Measurements from ENCODE around the gene MEF2C. TPM values are rescaled to one million over a fixed set of nuclear protein-coding genes. Genes with fewer than 3 reads are reported as not detected.

MEF2C gene
- polyA plus RNA-seq, 1 donor (not counting 4 experiments of a cell fraction or from before 2014, with no cell fraction given), result 0.10 TPM

DNA sequence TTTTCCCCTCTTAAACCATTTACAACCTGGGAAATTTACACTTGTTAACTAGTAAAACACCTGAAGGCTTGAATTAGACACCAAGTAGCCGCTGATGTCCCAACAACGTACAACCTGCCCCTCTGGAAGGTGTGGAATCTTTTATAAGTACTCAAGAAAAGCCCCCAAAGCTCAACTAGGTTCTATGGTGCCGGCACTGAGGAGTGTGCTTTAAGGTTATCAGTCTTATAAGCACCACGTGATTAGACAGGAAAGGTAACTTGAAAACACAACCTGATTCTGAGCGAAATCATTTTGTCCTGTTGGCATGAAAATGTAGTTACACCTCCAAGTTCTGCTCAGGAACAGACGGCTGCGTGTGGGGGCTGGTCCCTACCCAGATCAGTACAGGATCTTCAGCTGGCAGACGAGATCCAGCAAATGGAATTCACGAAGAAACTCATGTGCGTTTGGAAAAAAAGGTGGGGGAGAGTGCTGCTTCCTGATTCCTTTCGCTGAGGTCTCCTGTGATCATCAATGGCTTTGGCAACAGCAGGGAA lies 195.5 kb downstream of the MEF2C start:
- DNase-seq (ENCODE audit: low read depth, low spot score) (no peak), FAIRE-seq (peak; percentile 41)
- H3K27me3 ChIP-seq (ENCODE audit: control insufficient read depth, extremely low read depth, insufficient read depth, low read length), result peaks cover 99% of the 10 kb centered on the region
- no peaks in the 10 kb centered on the region for H4K20me1 ChIP-seq (ENCODE audit: control insufficient read depth, extremely low read depth, insufficient read depth, low read length)
- H3K4me2 ChIP-seq (ENCODE audit: control insufficient read depth, extremely low read depth, insufficient read depth, low read depth, low read length), result no peak overlapping the region
- H3K27ac ChIP-seq (ENCODE audit: control insufficient read depth, insufficient read depth, low read length), result no peak overlapping the region
- H3K9me1 ChIP-seq (ENCODE audit: control insufficient read depth, extremely low read depth, insufficient read depth, low read length), result no peaks in the 10 kb centered on the region
- dilution Hi-C loops (cut with MboI; ENCODE audit: extremely low pct_ligation_motif_present, low sequenced_read_pairs), result no loop called here
- no peaks in the 10 kb centered on the region for H3K79me2 ChIP-seq (ENCODE audit: control insufficient read depth, insufficient read depth, low read length)
- peak; percentile 50 for TF ChIP-seq EZH2 (IDR thresholded peaks at IDR 0.05; ENCODE audit: low read length)
- TF ChIP-seq, protein P1, sequence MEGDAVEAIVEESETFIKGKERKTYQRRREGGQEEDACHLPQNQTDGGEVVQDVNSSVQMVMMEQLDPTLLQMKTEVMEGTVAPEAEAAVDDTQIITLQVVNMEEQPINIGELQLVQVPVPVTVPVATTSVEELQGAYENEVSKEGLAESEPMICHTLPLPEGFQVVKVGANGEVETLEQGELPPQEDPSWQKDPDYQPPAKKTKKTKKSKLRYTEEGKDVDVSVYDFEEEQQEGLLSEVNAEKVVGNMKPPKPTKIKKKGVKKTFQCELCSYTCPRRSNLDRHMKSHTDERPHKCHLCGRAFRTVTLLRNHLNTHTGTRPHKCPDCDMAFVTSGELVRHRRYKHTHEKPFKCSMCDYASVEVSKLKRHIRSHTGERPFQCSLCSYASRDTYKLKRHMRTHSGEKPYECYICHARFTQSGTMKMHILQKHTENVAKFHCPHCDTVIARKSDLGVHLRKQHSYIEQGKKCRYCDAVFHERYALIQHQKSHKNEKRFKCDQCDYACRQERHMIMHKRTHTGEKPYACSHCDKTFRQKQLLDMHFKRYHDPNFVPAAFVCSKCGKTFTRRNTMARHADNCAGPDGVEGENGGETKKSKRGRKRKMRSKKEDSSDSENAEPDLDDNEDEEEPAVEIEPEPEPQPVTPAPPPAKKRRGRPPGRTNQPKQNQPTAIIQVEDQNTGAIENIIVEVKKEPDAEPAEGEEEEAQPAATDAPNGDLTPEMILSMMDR (optimal IDR thresholded peaks at IDR 0.05 in 1 of 3, IDR thresholded peaks at IDR 0.05 in 1 of 3, conservative IDR thresholded peaks at IDR 0.05 in 1 of 3; ENCODE audit: extremely low read depth in 1 of 3, insufficient read depth in 2 of 3, low read length in 3 of 3), result no peak
- H3K9ac ChIP-seq (ENCODE audit: control insufficient read depth, extremely low read depth, insufficient read depth, low read length), result no peak overlapping the region
- H3K9me3 ChIP-seq (ENCODE audit: control insufficient read depth, low read depth, low read length), result no peaks in the 10 kb centered on the region
- no peak overlapping the region for H3K4me3 ChIP-seq (ENCODE audit: control insufficient read depth in 2 of 3, extremely low read depth in 1 of 3, insufficient read depth in 2 of 3, low read depth in 1 of 3, low read length in 3 of 3)
- H3K4me1 ChIP-seq (ENCODE audit: control insufficient read depth, extremely low read depth, insufficient read depth, low read length), result peaks cover 8% of the 10 kb centered on the region
- no peak overlapping the region for H2AFZ ChIP-seq (ENCODE audit: control insufficient read depth, low read length)
- H3K36me3 ChIP-seq (ENCODE audit: control insufficient read depth in 2 of 2, extremely low read depth in 1 of 2, insufficient read depth in 2 of 2, low read length in 2 of 2), result no peaks in the 10 kb centered on the region

DNA sequence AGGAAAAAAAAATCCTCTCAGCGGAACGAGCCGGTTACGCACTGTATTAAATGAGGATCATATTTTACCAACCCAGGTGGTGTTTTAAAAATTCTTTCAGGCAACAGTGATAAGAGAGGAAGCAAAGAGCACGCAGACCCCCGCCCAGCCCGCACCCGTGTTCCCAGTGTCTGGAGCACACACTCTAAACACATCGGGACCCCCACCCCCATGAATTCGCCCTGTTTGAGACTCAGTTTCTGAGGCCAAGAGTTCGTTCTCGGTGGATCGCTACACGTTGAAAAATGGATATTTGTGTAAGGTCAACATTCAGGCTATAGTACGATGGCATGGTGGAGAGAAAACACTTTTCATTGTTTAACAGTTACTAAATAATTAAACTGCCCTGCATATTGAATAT lies 196.3 kb downstream of the MEF2C start:
- H3K27ac ChIP-seq (ENCODE audit: control insufficient read depth, insufficient read depth, low read length), result no peak overlapping the region
- no peaks in the 10 kb centered on the region for H3K36me3 ChIP-seq (ENCODE audit: control insufficient read depth in 2 of 2, extremely low read depth in 1 of 2, insufficient read depth in 2 of 2, low read length in 2 of 2)
- FAIRE-seq, result no peak
- no peaks in the 10 kb centered on the region for H3K9me1 ChIP-seq (ENCODE audit: control insufficient read depth, extremely low read depth, insufficient read depth, low read length)
- peaks cover 98% of the 10 kb centered on the region for H3K27me3 ChIP-seq (ENCODE audit: control insufficient read depth, extremely low read depth, insufficient read depth, low read length)
- H3K9me3 ChIP-seq (ENCODE audit: control insufficient read depth, low read depth, low read length), result no peaks in the 10 kb centered on the region
- dilution Hi-C loops (cut with MboI; ENCODE audit: extremely low pct_ligation_motif_present, low sequenced_read_pairs), result no loop called here
- no peak overlapping the region for H3K9ac ChIP-seq (ENCODE audit: control insufficient read depth, extremely low read depth, insufficient read depth, low read length)
- TF ChIP-seq, protein P1 (optimal IDR thresholded peaks at IDR 0.05 in 1 of 3, IDR thresholded peaks at IDR 0.05 in 1 of 3, conservative IDR thresholded peaks at IDR 0.05 in 1 of 3; ENCODE audit: extremely low read depth in 1 of 3, insufficient read depth in 2 of 3, low read length in 3 of 3), result no peak
- no peak for TF ChIP-seq EZH2 (IDR thresholded peaks at IDR 0.05; ENCODE audit: low read length)
- no peaks in the 10 kb centered on the region for H4K20me1 ChIP-seq (ENCODE audit: control insufficient read depth, extremely low read depth, insufficient read depth, low read length)
- DNase-seq (ENCODE audit: low read depth, low spot score), result no peak
- no peak overlapping the region for H3K4me3 ChIP-seq (ENCODE audit: control insufficient read depth in 2 of 3, extremely low read depth in 1 of 3, insufficient read depth in 2 of 3, low read depth in 1 of 3, low read length in 3 of 3)
- H3K79me2 ChIP-seq (ENCODE audit: control insufficient read depth, insufficient read depth, low read length), result no peaks in the 10 kb centered on the region
- H3K4me1 ChIP-seq (ENCODE audit: control insufficient read depth, extremely low read depth, insufficient read depth, low read length), result peaks cover 8% of the 10 kb centered on the region
- no peak overlapping the region for H3K4me2 ChIP-seq (ENCODE audit: control insufficient read depth, extremely low read depth, insufficient read depth, low read depth, low read length)
- no peak overlapping the region for H2AFZ ChIP-seq (ENCODE audit: control insufficient read depth, low read length)

All from keratinocyte (primary cell).